ENCODE measurements around the gene RFX1. TPM values are rescaled to one million over a fixed set of nuclear protein-coding genes. Genes with fewer than 3 reads are reported as not detected.
A peak's percentile ranks its signal among the peaks of the same experiment; 100 is the strongest.

The RFX1 gene
- total RNA-seq, 1 experiment from 2014 or later, result 20.4 TPM

- Mint-ChIP-seq H3K4me1 (no peaks in the 10 kb centered on the region), H3K27me3 (ENCODE audit: low read depth) (no peaks in the 10 kb centered on the region), H3K9me3 (peaks cover 16% of the 10 kb centered on the region), H3K4me3 (no peak overlapping the region), H3K27ac (no peak overlapping the region), H3K36me3 (peaks cover 56% of the 10 kb centered on the region)
- no peak for TF ChIP-seq TEAD1 (CRISPR knock-in tag; IDR thresholded peaks at IDR 0.05)
- no peak for TF ChIP-seq ATF6 (CRISPR knock-in tag; IDR thresholded peaks at IDR 0.05)
- no peak for TF ChIP-seq PRDM15 (CRISPR knock-in tag; IDR thresholded peaks at IDR 0.05)
- no peak for TF ChIP-seq ZNF232 (CRISPR knock-in tag; IDR thresholded peaks at IDR 0.05)
- TF ChIP-seq NR3C1 (CRISPR knock-in tag; conservative IDR thresholded peaks at IDR 0.05; ENCODE audit: low read depth), result no peak
- no peak for TF ChIP-seq ZNF219 (CRISPR knock-in tag; IDR thresholded peaks at IDR 0.05; ENCODE audit: borderline replicate concordance)
- ATAC-seq (no peak), DNase-seq (ENCODE audit: low spot score) (no peak)
- CTCF ChIA-PET, result interaction anchor here (0.9 to 1.4 kb wide), 5 partner anchors 14 to 153 kb away, joined by 3 to 7 read pairs (median 3); partner anchors contain the start of gene DCAF15
- POLR2A ChIA-PET, result interaction anchor here (1.5 kb wide), 1 partner anchor 32 kb away, joined by 5 read pairs; the partner anchor contains the start of gene DCAF15
Observed at GRCh38 chr19:13920524-13920923, 85.6 kb downstream of the RFX1 start.

GRCh38 chr19:13918726-13919411 is 87.3 kb downstream of the RFX1 start:
- CTCF ChIA-PET, result interaction anchor here (0.5 to 1.8 kb wide), 7 partner anchors 12 to 1143 kb away, joined by 3 to 5 read pairs (median 3); no protein-coding TSS in a partner anchor
- peaks cover 55% of the 10 kb centered on the region for H3K36me3 Mint-ChIP-seq
- no peak for TF ChIP-seq SP1 (CRISPR knock-in tag; conservative IDR thresholded peaks at IDR 0.05)
- TF ChIP-seq PREB (CRISPR knock-in tag; IDR thresholded peaks at IDR 0.05; ENCODE audit: borderline replicate concordance), result no peak
- no peak for TF ChIP-seq GABPB1 (CRISPR knock-in tag; IDR thresholded peaks at IDR 0.05)
- TF ChIP-seq CREB1 (CRISPR knock-in tag; IDR thresholded peaks at IDR 0.05), result no peak
- TF ChIP-seq GRHL2 (CRISPR knock-in tag; IDR thresholded peaks at IDR 0.05; ENCODE audit: insufficient replicate concordance, severe bottlenecking), result no peak
- TF ChIP-seq STAT6 (CRISPR knock-in tag; conservative IDR thresholded peaks at IDR 0.05; ENCODE audit: low read depth), result no peak
- TF ChIP-seq MXD4 (CRISPR knock-in tag; IDR thresholded peaks at IDR 0.05; ENCODE audit: borderline replicate concordance), result no peak
- no peak for TF ChIP-seq E2F5 (CRISPR knock-in tag; IDR thresholded peaks at IDR 0.05)
- TF ChIP-seq, protein P1, sequence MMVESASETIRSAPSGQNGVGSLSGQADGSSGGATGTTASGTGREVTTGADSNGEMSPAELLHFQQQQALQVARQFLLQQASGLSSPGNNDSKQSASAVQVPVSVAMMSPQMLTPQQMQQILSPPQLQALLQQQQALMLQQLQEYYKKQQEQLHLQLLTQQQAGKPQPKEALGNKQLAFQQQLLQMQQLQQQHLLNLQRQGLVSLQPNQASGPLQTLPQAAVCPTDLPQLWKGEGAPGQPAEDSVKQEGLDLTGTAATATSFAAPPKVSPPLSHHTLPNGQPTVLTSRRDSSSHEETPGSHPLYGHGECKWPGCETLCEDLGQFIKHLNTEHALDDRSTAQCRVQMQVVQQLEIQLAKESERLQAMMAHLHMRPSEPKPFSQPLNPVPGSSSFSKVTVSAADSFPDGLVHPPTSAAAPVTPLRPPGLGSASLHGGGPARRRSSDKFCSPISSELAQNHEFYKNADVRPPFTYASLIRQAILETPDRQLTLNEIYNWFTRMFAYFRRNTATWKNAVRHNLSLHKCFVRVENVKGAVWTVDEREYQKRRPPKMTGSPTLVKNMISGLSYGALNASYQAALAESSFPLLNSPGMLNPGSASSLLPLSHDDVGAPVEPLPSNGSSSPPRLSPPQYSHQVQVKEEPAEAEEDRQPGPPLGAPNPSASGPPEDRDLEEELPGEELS (CRISPR knock-in tag; IDR thresholded peaks at IDR 0.05), result no peak
- TF ChIP-seq, protein P2, sequence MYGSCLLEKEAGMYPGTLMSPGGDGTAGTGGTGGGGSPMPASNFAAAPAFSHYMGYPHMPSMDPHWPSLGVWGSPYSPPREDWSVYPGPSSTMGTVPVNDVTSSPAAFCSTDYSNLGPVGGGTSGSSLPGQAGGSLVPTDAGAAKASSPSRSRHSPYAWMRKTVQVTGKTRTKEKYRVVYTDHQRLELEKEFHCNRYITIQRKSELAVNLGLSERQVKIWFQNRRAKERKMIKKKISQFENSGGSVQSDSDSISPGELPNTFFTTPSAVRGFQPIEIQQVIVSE (CRISPR knock-in tag; IDR thresholded peaks at IDR 0.05; ENCODE audit: borderline replicate concordance), result no peak

More at GRCh38 chr19:13918726-13919411, 87.3 kb downstream of the RFX1 start:
- no peak overlapping the region for H3K4me3 Mint-ChIP-seq
- peaks cover 16% of the 10 kb centered on the region for H3K9me3 Mint-ChIP-seq
- ATAC-seq (peak; percentile 73), DNase-seq (ENCODE audit: low spot score) (peak; percentile 52)
- H3K4me1 Mint-ChIP-seq, result no peaks in the 10 kb centered on the region
- no peaks in the 10 kb centered on the region for H3K27me3 Mint-ChIP-seq (ENCODE audit: low read depth)
- POLR2A ChIA-PET, result interaction anchor here (0.6 to 1.5 kb wide), 2 partner anchors 17 to 118 kb away, joined by 3 read pairs; no protein-coding TSS in a partner anchor
- H3K27ac Mint-ChIP-seq, result no peak overlapping the region
